HG03565 (cell line): ENCODE data around the gene NUTF2.

Experiments
- ATAC-seq: cut with Tn5 transposase; IDR thresholded peaks from one replicate; pipeline ENCODE4 v1.9.1; 2021; ENCODE audit warnings: mild to moderate bottlenecking, moderate library complexity; ENCODE audit not compliant: unreplicated experiment

NUTF2 gene

DNA sequence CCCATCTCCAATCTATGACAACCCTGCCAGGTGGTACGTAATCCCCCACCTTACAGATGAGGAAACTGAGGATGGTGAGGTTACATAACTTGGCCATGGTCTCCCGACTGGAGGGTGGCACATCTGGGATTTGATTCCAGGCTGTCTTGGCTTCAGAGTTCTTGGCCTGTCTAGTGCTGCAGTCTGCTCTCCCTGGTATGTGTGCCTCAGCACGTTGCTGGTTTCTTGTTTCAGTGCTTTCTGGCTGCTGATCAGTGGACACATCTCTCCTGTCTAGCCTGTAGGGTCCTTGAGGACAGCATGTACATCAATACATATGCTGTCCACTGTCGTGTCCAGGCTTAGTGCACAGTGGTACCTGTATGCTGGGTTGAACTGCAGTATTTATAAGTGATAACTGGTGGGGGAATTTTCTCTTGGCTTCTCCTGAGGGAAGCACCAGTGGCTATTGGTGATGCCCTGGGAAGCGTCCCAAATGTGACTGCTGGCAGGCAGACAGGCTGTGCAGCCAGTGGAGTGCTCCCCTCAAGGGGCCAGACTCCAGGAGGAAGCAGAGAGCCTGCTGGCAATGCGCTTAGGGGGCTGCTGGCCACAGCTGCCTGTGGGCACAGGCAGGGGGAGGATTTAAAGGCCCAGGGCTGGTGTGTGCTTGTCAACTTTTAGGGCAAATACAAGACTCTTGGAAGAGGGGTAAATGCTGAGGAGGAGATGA lies 70.6 kb downstream of the NUTF2 start:
- ATAC-seq, result no peak

DNA sequence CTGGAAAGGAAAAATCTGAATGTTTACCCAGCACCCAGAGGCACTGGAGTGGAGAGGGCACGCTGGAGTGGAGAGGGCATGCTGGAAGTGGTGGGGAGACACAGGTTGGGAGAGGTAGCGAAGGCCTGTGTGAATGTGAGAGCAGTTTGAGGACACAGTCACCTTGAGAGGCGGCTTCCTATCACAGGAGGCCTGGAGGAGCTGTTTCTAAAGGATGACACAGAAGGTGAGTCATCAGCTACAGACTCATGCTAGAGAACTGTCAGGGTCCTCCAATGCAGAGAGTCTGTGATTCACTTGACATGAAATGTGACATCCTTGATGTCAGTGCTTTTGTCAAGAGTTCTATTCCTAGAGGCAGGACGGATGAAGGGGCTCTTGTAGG lies 71.1 kb downstream of the NUTF2 start:
- no peak for ATAC-seq

DNA sequence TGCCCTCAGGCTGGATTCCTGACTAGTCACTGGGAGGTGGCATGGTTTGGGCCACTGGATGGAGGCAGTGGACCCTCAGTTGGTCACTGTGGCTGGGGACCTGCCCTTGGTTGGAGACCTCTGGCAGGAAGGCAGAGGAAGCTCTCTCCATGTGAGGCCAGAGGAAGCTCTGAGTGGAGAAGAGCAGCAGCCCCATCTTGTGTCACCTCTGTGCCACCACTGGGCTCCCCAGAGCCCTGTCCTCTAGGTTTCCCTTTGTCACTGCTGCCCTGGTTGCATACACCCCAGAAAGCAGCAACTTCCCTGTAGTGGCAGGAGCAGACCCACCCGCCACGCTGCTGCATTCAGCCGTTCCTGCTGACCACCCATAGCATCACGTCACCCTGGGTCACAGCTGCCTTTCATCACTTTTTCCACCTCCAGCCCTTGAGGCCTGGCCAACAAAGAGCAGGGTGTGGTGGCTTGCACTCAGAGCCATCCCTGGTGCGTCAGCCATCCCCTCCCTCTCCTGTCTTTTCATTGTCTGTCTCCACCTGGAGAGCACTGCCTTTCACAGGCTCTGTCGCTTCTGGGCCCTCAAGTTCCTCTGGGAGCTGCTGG lies 73.0 kb downstream of the NUTF2 start:
- ATAC-seq, result no peak
